ENCODE data around the gene STAMBP. TPM values are rescaled to one million over a fixed set of nuclear protein-coding genes. Genes with fewer than 3 reads are reported as not detected.

The STAMBP gene
- total and polyA plus RNA-seq, 2 of the 13 experiments (the other 11 are each of a cell fraction or from before 2014, with no cell fraction given): 49.6 to 53.2 TPM

GRCh38 chr2:73850009-73850408 lies 21.2 kb downstream of the STAMBP start:
- Histone ChIP-seq H3K4me1 (ENCODE audit: insufficient read depth, low read length) (no peaks in the 10 kb centered on the region), H3K9ac (ENCODE audit: insufficient read depth, low read depth, low read length) (no peak overlapping the region), H3K4me3 (replicated peaks in 1 of 3; ENCODE audit: insufficient read depth in 1 of 3, low read depth in 2 of 3, low read length in 3 of 3) (no peak overlapping the region), H4K20me1 (ENCODE audit: insufficient read depth, low read length) (no peaks in the 10 kb centered on the region), H3K79me2 (ENCODE audit: insufficient read depth, low read length) (no peaks in the 10 kb centered on the region), H3K4me2 (ENCODE audit: low read depth, low read length) (no peak overlapping the region), H3K36me3 (replicated peaks in 1 of 2; ENCODE audit: control insufficient read depth in 1 of 2, insufficient read depth in 2 of 2, low read length in 2 of 2) (peaks cover 32 to 80% of the 10 kb centered on the region in 2 experiments), H2AFZ (ENCODE audit: low read length) (no peak overlapping the region), H3K9me3 (ENCODE audit: low read length) (no peaks in the 10 kb centered on the region), H3K27ac (ENCODE audit: extremely low read length, insufficient read depth, low read length) (no peak overlapping the region), H3K27me3 (ENCODE audit: control insufficient read depth in 1 of 2, insufficient read depth in 2 of 2, low read length in 2 of 2) (no peaks in the 10 kb centered on the region)
- no peak for DNase-seq (ENCODE audit: low spot score)
- intact Hi-C loops (cut with micrococcal nuclease; ENCODE audit: unreplicated experiment): no loop called here
- no peak for ATAC-seq
- 95% methylated on average over 2 of the region's 2 CpGs for WGBS (ENCODE audit: low lambda C conversion rate)
- no TSS peak for BruUV-seq (replicated peaks)
- ChIA-PET POLR2A (no interaction called here), CTCF (ENCODE audit: low intra/inter-chr PET ratio, low total read pairs) (no interaction called here)
- no peak for TF ChIP-seq ZBTB46 (CRISPR knock-in tag; IDR thresholded peaks at IDR 0.05; ENCODE audit: borderline replicate concordance)
- TF ChIP-seq RBM22 (optimal IDR thresholded peaks at IDR 0.05; ENCODE audit: low read length): peak; percentile 16
- FAIRE-seq: no peak
- in situ Hi-C loops (cut with HindIII; ENCODE audit: extremely low pct_ligation_motif_present, low pct_unique_long_range_greater_than_20kb): no loop called here

- ATAC-seq (peak; percentile 60), FAIRE-seq (no peak), DNase-seq (ENCODE audit: low spot score) (no peak)
- Histone ChIP-seq H3K4me2 (ENCODE audit: low read depth, low read length) (no peak overlapping the region), H3K4me3 (replicated peaks in 1 of 3; ENCODE audit: insufficient read depth in 1 of 3, low read depth in 2 of 3, low read length in 3 of 3) (no peak overlapping the region), H2AFZ (ENCODE audit: low read length) (no peak overlapping the region), H3K4me1 (ENCODE audit: insufficient read depth, low read length) (no peaks in the 10 kb centered on the region), H3K9ac (ENCODE audit: insufficient read depth, low read depth, low read length) (no peak overlapping the region), H3K27ac (ENCODE audit: extremely low read length, insufficient read depth, low read length) (no peak overlapping the region), H3K79me2 (ENCODE audit: insufficient read depth, low read length) (no peaks in the 10 kb centered on the region), H3K9me3 (ENCODE audit: low read length) (no peaks in the 10 kb centered on the region), H3K36me3 (replicated peaks in 1 of 2; ENCODE audit: control insufficient read depth in 1 of 2, insufficient read depth in 2 of 2, low read length in 2 of 2) (peaks cover 32 to 79% of the 10 kb centered on the region in 2 experiments), H4K20me1 (ENCODE audit: insufficient read depth, low read length) (no peaks in the 10 kb centered on the region), H3K27me3 (ENCODE audit: control insufficient read depth in 1 of 2, insufficient read depth in 2 of 2, low read length in 2 of 2) (no peaks in the 10 kb centered on the region)
- TF ChIP-seq DDIT3 (CRISPR knock-in tag; IDR thresholded peaks at IDR 0.05): no peak
- no peak for TF ChIP-seq ZNF335 (CRISPR knock-in tag; IDR thresholded peaks at IDR 0.05)
- no peak for TF ChIP-seq TCF12 (IDR thresholded peaks at IDR 0.05)
- TF ChIP-seq TCF12 (CRISPR knock-in tag; IDR thresholded peaks at IDR 0.05): no peak
- peak; percentile 23; the same call in 1 of the 2 replicates for TF ChIP-seq STAG1 (CRISPR knock-in tag; IDR thresholded peaks at IDR 0.05)
- POLR2A ChIA-PET: no interaction called here
- CTCF ChIA-PET (ENCODE audit: low intra/inter-chr PET ratio, low total read pairs): no interaction called here
- 92% methylated on average over 3 of the region's 3 CpGs for WGBS (ENCODE audit: low lambda C conversion rate)
- intact Hi-C loops (cut with micrococcal nuclease; ENCODE audit: unreplicated experiment) (no loop called here), in situ Hi-C loops (cut with HindIII; ENCODE audit: extremely low pct_ligation_motif_present, low pct_unique_long_range_greater_than_20kb) (no loop called here)
- BruUV-seq (replicated peaks): no TSS peak
Observed at GRCh38 chr2:73851274-73851673, 22.5 kb downstream of the STAMBP start.
